HG03066 (cell line): ENCODE measurements around the gene PCDH9.

ENCODE experiments used
- ATAC-seq: cut with Tn5 transposase; IDR thresholded peaks from one replicate; pipeline ENCODE4 v1.9.1; 2021; ENCODE audit warnings: low read depth; ENCODE audit not compliant: unreplicated experiment

PCDH9 gene

GRCh38 chr13:66430728-66431127 lies 799.4 kb downstream of the PCDH9 start:
- ATAC-seq = no peak

DNA sequence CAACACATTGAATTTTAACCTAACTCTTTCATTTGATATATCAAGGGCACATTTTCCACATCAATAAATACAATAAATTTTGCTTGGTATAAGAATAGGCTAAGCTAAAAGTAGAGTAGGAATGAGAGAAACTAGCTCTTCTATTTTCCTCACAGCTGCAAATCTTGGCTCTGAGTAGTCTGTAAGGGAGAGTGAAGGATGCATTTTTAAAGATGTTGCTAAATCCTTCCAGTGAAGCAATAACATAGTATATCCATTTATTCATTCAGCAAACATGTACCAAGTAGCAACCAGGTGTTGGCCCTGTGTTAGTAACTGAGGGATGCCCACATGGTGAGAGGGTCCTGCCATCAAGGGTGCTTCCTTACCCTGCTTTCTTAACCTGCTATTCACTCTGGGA lies 799.9 kb downstream of the PCDH9 start:
- no peak for ATAC-seq

GRCh38 chr13:66429156-66429555 lies 801.0 kb downstream of the PCDH9 start:
- ATAC-seq = no peak

DNA sequence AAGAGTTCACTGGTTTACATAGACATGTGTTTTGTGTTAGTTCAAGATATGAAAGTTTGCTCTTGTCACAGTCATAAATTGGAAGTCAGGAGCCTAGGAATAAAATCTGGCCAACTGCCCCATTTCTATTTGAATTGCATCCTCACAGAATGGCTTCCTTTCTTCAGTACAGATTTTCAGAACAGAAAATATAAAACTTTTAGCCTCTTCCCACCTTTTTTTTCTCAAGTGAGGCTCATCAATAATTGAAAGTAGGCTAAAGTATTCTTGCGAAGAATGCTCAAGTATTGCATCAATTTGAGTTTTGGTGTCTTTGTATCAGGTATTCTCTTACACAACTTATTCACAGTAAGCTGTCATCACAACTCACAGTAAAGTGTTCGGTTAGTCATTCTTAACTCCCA lies 802.7 kb downstream of the PCDH9 start:
- ATAC-seq = no peak

GRCh38 chr13:66425741-66426140 lies 804.4 kb downstream of the PCDH9 start:
- no peak for ATAC-seq

DNA sequence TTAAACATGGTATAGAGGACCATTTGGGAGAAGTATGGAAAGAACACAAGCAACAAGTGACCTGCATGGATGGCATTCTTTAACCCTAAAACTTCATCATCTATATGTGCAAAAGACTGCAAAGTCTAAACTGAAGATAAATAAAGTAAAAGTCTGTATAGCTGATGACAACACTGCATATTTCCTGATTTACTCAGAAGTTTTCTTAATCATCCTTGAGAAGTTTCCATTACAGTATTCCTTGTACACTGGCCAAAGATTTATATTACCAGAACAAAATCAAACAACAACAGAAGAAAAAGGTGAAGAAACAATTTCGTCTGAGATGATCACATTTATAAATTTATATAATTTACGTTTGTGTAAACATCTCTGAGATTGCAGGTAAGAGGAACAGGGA lies 805.7 kb downstream of the PCDH9 start:
- no peak for ATAC-seq

- no peak for ATAC-seq
Measured at GRCh38 chr13:66415444-66415843, 814.7 kb downstream of the PCDH9 start.

- ATAC-seq = no peak
Measured at GRCh38 chr13:66414066-66414800, 815.9 kb downstream of the PCDH9 start.

GRCh38 chr13:66410314-66410713 lies 819.8 kb downstream of the PCDH9 start:
- no peak for ATAC-seq

- ATAC-seq = no peak
Measured at GRCh38 chr13:66409542-66409941, 820.6 kb downstream of the PCDH9 start.

GRCh38 chr13:66407128-66407527 lies 823.0 kb downstream of the PCDH9 start:
- no peak for ATAC-seq

DNA sequence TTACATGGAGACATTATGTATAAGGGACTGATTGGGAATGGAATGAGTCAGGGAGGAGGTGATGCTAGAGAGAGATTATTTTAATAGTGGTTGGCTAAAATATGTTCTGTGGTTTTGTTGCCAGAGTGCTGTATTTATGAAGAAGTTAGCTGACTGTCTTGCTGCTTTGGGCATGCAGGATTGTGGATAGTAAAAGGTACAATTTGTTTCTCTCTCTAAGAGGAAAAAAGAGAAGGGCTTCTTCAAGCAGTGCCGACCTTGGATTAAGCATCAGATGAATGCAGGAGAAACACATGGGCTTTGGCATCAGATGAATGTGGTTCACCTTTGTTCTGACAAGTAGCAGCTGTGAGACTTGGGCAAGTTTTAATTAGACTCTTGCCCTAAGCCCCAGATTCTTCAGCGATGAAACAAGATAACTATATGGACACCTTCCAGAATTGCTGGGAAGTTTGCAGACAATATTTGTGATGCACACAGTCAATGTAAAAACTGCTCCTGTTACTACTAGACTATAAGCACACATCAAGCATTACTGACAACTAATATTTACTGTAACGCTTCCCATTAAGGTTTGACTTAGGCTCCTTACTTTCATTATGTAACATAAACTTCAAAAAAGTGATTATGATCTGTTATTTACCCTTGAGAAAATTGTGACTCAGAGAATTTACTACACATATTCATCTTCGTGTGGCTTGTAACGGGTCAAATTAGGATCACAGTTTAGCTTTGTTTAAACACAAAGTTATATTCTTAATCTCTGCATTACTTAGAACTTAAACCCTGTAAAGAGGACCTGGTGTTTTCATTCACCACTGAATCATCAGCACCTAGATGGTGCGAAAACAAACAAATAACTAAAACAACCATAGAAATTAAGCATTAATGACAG lies 824.0 kb downstream of the PCDH9 start:
- no peak for ATAC-seq

DNA sequence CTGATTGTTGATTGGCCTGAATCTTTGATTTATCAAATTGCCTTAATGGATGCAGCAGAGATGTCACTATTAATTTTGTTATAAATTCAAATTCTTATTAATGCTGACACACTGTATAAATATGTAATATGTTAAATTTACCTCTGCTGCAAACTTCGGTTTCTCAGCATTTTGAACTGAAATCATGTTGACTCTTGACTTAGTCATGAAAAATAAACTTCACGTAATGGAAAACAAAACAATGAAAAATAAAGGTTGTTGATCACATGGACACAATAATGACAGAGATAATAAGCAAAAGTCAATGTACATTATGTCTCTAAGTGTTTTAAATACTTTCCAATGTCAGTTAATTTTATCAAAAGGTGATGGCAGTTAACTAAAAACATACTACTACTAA lies 827.6 kb downstream of the PCDH9 start:
- ATAC-seq = no peak

DNA sequence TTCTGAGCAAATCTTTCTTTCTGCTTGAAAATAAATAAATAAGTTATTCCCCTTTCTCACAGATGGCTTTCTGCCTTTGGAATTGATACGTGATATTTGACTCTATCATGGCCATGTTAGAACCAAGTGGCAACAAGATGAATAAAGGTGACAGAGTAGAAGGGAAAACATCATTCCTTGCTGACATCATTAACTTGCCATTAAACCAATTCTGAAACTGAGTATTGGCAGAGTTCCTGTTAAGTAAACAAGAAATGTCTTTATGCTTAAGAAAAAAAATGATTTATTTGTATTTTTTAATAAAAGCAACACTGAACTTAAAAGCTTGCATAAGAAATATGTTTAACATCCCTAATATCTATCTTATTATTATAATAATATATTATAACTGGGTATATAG lies 828.1 kb downstream of the PCDH9 start:
- ATAC-seq = no peak

DNA sequence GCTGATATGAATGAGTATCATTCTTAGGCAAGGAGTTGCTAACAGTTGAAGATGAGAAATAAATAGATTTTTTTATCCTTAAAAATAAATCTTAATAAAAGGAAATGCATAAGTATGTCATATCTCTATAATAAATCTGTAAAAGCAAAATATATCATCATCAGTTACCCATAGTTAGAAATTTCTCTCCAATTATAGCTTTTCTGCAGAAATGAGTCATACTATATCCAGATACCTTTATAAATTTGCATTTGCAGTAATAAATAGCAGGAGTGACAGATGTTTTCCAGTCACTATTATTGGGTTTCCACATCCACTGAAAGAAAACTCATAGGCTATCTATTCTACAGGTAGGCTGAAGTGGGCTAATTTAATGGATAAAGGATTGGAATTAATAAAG lies 829.8 kb downstream of the PCDH9 start:
- no peak for ATAC-seq

DNA sequence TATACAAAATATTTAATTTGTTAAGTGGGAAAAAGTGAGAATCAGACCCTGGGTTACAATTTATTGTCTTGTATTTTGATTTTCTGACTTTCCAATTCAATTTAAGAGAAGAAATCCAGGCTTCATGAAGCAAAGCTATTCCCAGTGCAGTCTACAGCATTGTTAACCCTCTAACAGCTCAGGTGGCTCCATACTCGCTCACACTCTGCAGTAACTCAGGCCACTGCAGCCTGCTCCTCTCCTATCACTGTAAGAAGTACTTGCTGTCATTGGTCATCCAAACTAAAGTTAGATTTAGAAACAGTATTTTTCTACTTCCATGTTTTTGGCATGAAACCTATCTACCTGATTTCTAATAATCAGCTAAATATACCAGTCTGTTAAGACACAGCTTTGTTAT lies 830.3 kb downstream of the PCDH9 start:
- ATAC-seq = no peak

DNA sequence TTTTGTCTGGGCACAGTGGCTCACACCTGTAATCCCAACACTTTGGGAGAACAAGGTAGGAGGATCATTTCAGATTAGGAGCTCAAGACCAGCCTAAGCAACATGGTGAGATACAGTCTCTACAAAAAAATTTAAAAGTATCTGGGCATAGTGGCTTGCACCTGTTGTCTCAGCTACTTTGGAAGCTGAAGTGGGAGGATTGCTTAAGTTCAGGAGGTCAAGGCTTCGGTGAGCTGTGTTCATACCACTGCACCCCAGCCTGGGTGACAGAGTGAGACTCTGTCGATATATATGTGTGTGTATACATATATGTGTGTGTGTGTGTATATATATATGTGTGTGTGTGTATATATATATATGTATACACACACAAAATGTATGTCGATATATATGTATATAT lies 833.0 kb downstream of the PCDH9 start:
- no peak for ATAC-seq

DNA sequence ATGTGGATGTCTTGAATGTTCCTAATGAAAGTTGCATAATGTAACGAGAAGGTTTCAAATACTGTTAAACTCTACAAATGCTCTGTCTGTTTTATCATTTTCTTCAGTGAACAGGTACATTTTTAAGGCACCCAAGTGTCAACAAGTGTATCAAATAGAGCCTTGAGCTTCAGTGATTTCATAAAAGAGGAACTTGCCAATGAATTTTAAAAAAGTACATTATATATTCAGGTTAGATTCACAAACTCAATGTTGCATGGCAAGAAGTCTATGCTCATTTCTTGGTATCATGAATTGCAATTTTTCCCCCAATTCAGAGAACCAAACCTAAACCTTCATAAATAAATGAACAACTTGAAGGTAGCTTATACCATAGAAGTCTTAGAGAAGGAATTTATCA lies 838.8 kb downstream of the PCDH9 start:
- no peak for ATAC-seq

- ATAC-seq = no peak
Measured at GRCh38 chr13:66378894-66379293, 851.2 kb downstream of the PCDH9 start.

DNA sequence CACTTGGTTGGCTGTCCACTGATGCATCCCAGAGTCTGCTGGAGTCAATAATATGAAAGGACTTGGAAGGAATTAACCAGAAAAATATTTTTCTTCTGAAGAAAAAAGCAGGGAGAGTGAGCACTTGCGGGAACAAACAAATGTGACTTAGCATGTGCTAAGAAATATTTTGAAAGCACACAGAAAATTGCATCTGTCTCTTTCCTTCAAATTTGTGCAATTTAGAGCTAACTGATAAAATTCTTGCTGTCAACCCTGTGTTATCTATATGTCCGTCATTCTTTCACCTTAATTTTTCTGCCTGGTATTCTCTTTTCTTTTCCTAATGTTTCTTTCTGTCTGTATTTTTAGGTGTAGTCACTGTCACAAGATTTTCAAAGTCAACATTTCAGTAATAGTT lies 852.6 kb downstream of the PCDH9 start:
- ATAC-seq = no peak

DNA sequence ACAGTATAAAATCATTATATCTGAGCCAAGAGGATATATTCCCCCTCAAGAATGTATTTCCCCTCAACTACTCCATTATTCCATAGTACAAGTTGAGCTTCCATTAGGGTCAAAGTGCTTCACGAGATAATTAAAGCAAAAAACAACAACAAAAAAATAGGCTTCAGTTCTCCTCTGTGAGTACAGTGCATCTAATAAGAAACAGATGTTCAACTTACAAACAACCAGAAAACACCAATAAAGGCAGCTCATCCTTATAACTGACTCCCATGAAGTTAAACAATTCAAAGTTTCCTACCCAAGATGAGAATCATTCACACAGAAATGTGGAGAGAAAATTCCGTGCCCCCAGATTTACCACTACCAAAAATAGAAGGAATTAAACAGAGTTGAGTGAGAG lies 854.4 kb downstream of the PCDH9 start:
- no peak for ATAC-seq

DNA sequence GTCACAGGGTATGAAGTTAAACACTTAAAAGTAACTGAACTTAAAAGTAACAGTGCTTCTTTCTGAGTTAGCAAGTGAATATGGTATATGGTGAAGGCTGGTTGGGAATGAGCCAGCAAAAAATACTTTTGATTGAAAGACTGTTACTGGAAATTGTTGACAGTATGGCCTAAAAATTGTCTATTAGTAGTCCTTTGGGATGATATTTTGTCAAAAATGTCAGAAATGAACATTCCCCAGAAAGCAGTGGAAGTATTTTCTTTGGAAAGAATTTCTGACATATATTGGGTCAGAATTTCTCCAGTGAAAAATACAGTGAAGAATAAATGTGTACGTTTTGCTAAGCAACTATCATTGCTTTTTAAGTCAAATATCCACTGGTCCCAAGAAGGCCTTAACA lies 860.5 kb downstream of the PCDH9 start:
- ATAC-seq = no peak
